Liver (tissue), 9 donors: ENCODE results near the gene TBC1D1. TPM values are rescaled to one million over a fixed set of nuclear protein-coding genes. Genes with fewer than 3 reads are reported as not detected.

Experiments used
- DNase-seq: peaks from one replicate; pipeline ENCODE4 v3.0.0-alpha.2; 2017; ENCODE audit warnings: low spot score
- H3K27ac ChIP-seq, 2 donors: one replicate each; pipeline ENCODE4 v1.7.0; 2013; ENCODE audit warnings: inconsistent platforms in 2 of 2, low read length in 2 of 2, control low read depth in 1 of 2, low read depth in 1 of 2, mild to moderate bottlenecking in 1 of 2
- H3K27me3 ChIP-seq, 4 donors: one replicate each; pipeline versions ENCODE4 v1.6.1 to v1.7.0; 2013; ENCODE audit warnings: low read length in 3 of 4, inconsistent platforms in 1 of 4, mild to moderate bottlenecking in 1 of 4, moderate library complexity in 1 of 4; ENCODE audit not compliant: control insufficient read depth in 4 of 4, insufficient read depth in 4 of 4
- H3K36me3 ChIP-seq, 4 donors: one replicate each; pipeline versions ENCODE4 v1.6.1 to v1.7.0; 2013; ENCODE audit warnings: low read length in 3 of 4, mild to moderate bottlenecking in 3 of 4, low read depth in 1 of 4, moderate library complexity in 1 of 4; ENCODE audit not compliant: control insufficient read depth in 4 of 4, insufficient read depth in 3 of 4
- H3K4me1 ChIP-seq, 4 donors: one replicate each; pipeline versions ENCODE4 v1.6.1 to v1.7.0; 2013; ENCODE audit warnings: low read length in 3 of 4, mild to moderate bottlenecking in 3 of 4, moderate library complexity in 1 of 4; ENCODE audit not compliant: control insufficient read depth in 4 of 4, insufficient read depth in 4 of 4
- H3K4me3 ChIP-seq, 3 donors: one replicate each; pipeline versions ENCODE4 v1.6.1 to v1.7.0; 2013; ENCODE audit warnings: low read length in 3 of 3, control low read depth in 1 of 3, low read depth in 1 of 3, mild to moderate bottlenecking in 1 of 3
- H3K9ac ChIP-seq, 2 donors: one replicate each; pipeline ENCODE4 v1.7.0; 2013; ENCODE audit warnings: low read length in 2 of 2, mild to moderate bottlenecking in 2 of 2, moderate library complexity in 2 of 2, control low read depth in 1 of 2, low read depth in 1 of 2
- H3K9me3 ChIP-seq, 4 donors: one replicate each; pipeline versions ENCODE4 v1.6.1 to v1.7.0; 2013; ENCODE audit warnings: low read length in 3 of 4; ENCODE audit not compliant: control insufficient read depth in 4 of 4
- ATF3 ChIP-seq: IDR thresholded peaks from 2 replicates; pipeline ENCODE4 v1.6.1; 2016; ENCODE audit warnings: antibody characterized with exemption
- CTCF ChIP-seq: fragments of 150-350 bp; IDR thresholded peaks from 2 replicates; pipeline ENCODE4 v1.5.1; 2017; ENCODE audit warnings: improper control_type of control experiment, low read depth, low read length; ENCODE audit not compliant: missing input control
- EGR1 ChIP-seq, 2 donors: IDR thresholded peaks; 2 replicates each; pipeline ENCODE4 v1.6.1; 2016 to 2018; ENCODE audit warnings: antibody characterized with exemption in 2 of 2, low read depth in 2 of 2
- FOXA1 ChIP-seq: IDR thresholded peaks from 2 replicates; pipeline ENCODE4 v1.6.1; 2016; ENCODE audit warnings: antibody characterized with exemption
- FOXA2 ChIP-seq: IDR thresholded peaks from 2 replicates; pipeline ENCODE4 v1.6.1; 2016; ENCODE audit warnings: antibody characterized with exemption
- GABPA ChIP-seq, 2 donors: IDR thresholded peaks in 1 of 2; conservative IDR thresholded peaks in 1 of 2; 2 replicates each; pipeline ENCODE4 v1.6.1; 2016; ENCODE audit warnings: antibody characterized with exemption in 2 of 2, mild to moderate bottlenecking in 1 of 2, moderate library complexity in 1 of 2
- HNF4A ChIP-seq, 2 donors: conservative IDR thresholded peaks; 2 replicates each; pipeline ENCODE4 v1.6.1; 2016; ENCODE audit warnings: antibody characterized with exemption in 2 of 2, mild to moderate bottlenecking in 2 of 2
- HNF4G ChIP-seq: IDR thresholded peaks from 2 replicates; pipeline ENCODE4 v1.6.1; 2016; ENCODE audit warnings: antibody characterized with exemption
- JUND ChIP-seq, 2 donors: IDR thresholded peaks; 2 replicates each; pipeline ENCODE4 v1.6.1; 2016; ENCODE audit warnings: antibody characterized with exemption in 2 of 2
- MAX ChIP-seq: IDR thresholded peaks from 2 replicates; pipeline ENCODE4 v1.6.1; 2016; ENCODE audit warnings: antibody characterized with exemption
- NR2F2 ChIP-seq: IDR thresholded peaks from 2 replicates; pipeline ENCODE4 v1.6.1; 2016; ENCODE audit warnings: antibody characterized with exemption
- RAD21 ChIP-seq, 2 donors: IDR thresholded peaks; 2 replicates each; pipeline ENCODE4 v1.6.1; 2016; ENCODE audit warnings: antibody characterized with exemption in 2 of 2, mild to moderate bottlenecking in 2 of 2
- REST ChIP-seq: IDR thresholded peaks from 2 replicates; pipeline ENCODE4 v1.6.1; 2016; ENCODE audit warnings: antibody characterized with exemption, mild to moderate bottlenecking
- RXRA ChIP-seq, 2 donors: IDR thresholded peaks; 2 replicates each; pipeline ENCODE4 v1.6.1; 2017 to 2018; ENCODE audit warnings: antibody characterized with exemption in 2 of 2, mild to moderate bottlenecking in 1 of 2
- SP1 ChIP-seq: IDR thresholded peaks from 2 replicates; pipeline ENCODE4 v1.6.1; 2018; ENCODE audit warnings: antibody characterized with exemption, mild to moderate bottlenecking
- TAF1 ChIP-seq: conservative IDR thresholded peaks from 2 replicates; pipeline ENCODE4 v1.6.1; 2016; ENCODE audit warnings: antibody characterized with exemption, mild to moderate bottlenecking
- YY1 ChIP-seq: IDR thresholded peaks from 2 replicates; pipeline ENCODE4 v1.6.1; 2016; ENCODE audit warnings: antibody characterized with exemption, mild to moderate bottlenecking
- ZBTB33 ChIP-seq: IDR thresholded peaks from 2 replicates; pipeline ENCODE4 v1.6.1; 2016; ENCODE audit warnings: antibody characterized with exemption
- WGBS: extraction: QIAGEN DNeasy Blood & Tissue Kit; methylation state at CpG from one replicate; pipeline ENCODE4 v1.1.7; 2013; 5-methylcytosine and 5-hydroxymethylcytosine counted together
- polyA plus RNA-seq, 2 donors: library from polyadenylated mRNA; stranded (reverse) in 1 of 2; unstranded in 1 of 2; fragments of 200-250 nt in 1 of 2; fragments of >200 nt in 1 of 2; fragmentation: Nextera tagmentation in 1 of 2; extraction: Ambion mirVana in 1 of 2; gene quantifications; one replicate each; pipeline versions ENCODE4 v1.2.1 to v1.2.3, GENCODE V29; 2013 to 2015
- total RNA-seq, 2 donors: library from RNA; depleted of rRNA; stranded (reverse); fragments of >200 nt; gene quantifications; one replicate each; pipeline ENCODE4 v1.2.3, GENCODE V29; 2014
- donor health status: healthy.
- donor health status: healthy.
- donor health status: healthy.
- donor health status: healthy.
- donor health status: healthy.

TBC1D1 gene
- total and polyA plus RNA-seq, 4 donors: 15.6 to 41.4 (median 20.9) TPM

- Histone ChIP-seq H3K4me1 (peaks cover 0 to 3% (median under 1%) of the 10 kb centered on the region in 4 donors), H3K27me3 (no peaks in the 10 kb centered on the region), H3K36me3 (peaks cover 0 to 4% (median 0%) of the 10 kb centered on the region in 4 donors), H3K9me3 (no peaks in the 10 kb centered on the region), H3K4me3 (no peak overlapping the region), H3K9ac (no peak overlapping the region), H3K27ac (no peak overlapping the region)
- WGBS: 92% methylated on average over 3 of the region's 3 CpGs
- no peak for DNase-seq
- TF ChIP-seq RXRA (IDR thresholded peaks at IDR 0.05): no peak
Observed at GRCh38 chr4:37999965-38000364, 109.1 kb downstream of the TBC1D1 start.

- Histone ChIP-seq H3K27me3 (no peaks in the 10 kb centered on the region), H3K9ac (no peak overlapping the region), H3K4me1 (peaks cover 0 to 3% (median under 1%) of the 10 kb centered on the region in 4 donors), H3K4me3 (no peak overlapping the region), H3K36me3 (peaks cover 0 to 4% (median 0%) of the 10 kb centered on the region in 4 donors), H3K27ac (no peak overlapping the region), H3K9me3 (no peaks in the 10 kb centered on the region)
- TF ChIP-seq FOXA2 (no peak), HNF4G (no peak), NR2F2 (no peak), ATF3 (no peak), YY1 (no peak), MAX (no peak)
- DNase-seq: no peak
- WGBS: 96% methylated on average over 3 of the region's 3 CpGs
Observed at GRCh38 chr4:38001927-38002326, 111.0 kb downstream of the TBC1D1 start.

GRCh38 chr4:38002451-38003071, 111.7 kb downstream of the TBC1D1 start:
- Histone ChIP-seq H3K9me3 (no peaks in the 10 kb centered on the region), H3K4me1 (peaks cover 0 to 3% (median under 1%) of the 10 kb centered on the region in 4 donors), H3K27ac (no peak overlapping the region), H3K36me3 (peaks cover 0 to 4% (median 0%) of the 10 kb centered on the region in 4 donors), H3K4me3 (no peak overlapping the region), H3K9ac (no peak overlapping the region), H3K27me3 (no peaks in the 10 kb centered on the region)
- 96% methylated on average over 3 of the region's 3 CpGs for WGBS
- no peak for DNase-seq
- TF ChIP-seq YY1 (no peak), TAF1 (no peak), RAD21 (IDR thresholded peaks at IDR 0.05) (no peak), FOXA2 (no peak), FOXA1 (no peak), EGR1 (IDR thresholded peaks at IDR 0.05; ENCODE audit: low read depth in 2 of 2) (no peak), ATF3 (no peak), NR2F2 (no peak), GABPA (IDR thresholded peaks at IDR 0.05 in 1 of 2, conservative IDR thresholded peaks at IDR 0.05 in 1 of 2) (no peak), JUND (IDR thresholded peaks at IDR 0.05) (no peak), RXRA (IDR thresholded peaks at IDR 0.05) (no peak), ZBTB33 (no peak), MAX (no peak), REST (no peak), HNF4A (conservative IDR thresholded peaks at IDR 0.05) (no peak), HNF4G (no peak), SP1 (no peak), CTCF (no peak)
